ENCODE measurements around the gene SHC2.
"Not testable (repeated sequence)": the region's sequence is repeated elsewhere in the genome, so short reads cannot be mapped to it uniquely, and the experiment has no call there.

SHC2 gene

DNA sequence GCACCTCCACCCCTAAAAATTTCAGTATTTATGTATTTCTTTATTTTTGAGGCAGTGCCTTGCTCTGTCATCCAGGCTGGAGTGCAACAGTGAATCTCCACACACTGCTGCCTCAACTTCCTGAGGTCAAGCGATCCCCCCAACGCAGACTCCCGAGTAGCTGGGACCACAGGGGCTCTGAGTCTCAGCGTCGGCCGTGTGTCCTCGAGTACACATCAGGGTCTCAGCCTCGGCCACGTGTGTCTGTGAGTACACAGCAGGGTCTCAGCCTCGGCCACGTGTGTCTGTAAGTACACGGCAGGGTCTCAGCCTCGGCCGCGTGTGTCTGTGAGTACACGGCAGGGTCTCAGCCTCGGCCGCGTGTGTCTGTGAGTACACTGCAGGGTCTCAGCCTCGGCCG lies 73.1 kb downstream of the SHC2 start:
- DNase-seq = no peak

DNA sequence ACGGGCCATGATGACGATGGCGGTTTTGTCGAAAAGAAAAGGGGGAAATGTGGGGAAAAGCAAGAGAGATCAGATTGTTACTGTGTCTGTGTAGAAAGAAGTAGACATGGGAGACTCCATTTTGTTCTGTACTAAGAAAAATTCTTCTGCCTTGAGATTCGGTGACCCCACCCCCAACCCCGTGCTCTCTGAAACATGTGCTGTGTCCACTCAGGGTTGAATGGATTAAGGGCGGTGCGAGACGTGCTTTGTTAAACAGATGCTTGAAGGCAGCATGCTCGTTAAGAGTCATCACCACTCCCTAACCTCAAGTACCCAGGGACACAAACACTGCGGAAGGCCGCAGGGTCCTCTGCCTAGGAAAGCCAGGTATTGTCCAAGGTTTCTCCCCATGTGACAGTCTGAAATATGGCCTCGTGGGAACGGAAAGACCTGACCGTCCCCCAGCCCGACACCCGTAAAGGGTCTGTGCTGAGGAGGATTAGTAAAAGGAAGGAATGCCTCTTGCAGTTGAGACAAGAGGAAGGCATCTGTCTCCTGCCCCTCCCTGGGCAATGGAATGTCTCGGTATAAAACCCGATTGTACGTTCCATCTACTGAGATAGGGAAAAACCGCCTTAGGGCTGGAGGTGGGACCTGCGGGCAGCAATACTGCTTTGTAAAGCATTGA lies 74.1 kb downstream of the SHC2 start:
- DNase-seq = not testable (repeated sequence)

DNA sequence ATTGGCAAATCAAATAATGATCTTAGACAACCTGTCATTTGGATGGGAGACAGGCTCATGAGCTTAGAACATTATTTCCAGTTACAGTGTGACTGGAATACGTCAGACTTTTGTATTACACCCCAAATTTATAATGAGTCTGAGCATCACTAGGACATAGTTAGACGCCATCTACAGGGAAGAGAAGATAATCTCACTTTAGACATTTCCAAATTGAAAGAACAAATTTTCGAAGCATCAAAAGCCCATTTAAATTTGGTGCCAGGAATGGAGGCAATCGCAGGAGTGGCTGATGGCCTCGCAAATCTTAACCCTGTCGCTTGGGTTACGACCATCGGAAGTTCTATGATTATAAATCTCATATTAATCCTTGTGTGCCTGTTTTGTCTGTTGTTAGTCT lies 74.6 kb downstream of the SHC2 start:
- not testable (repeated sequence) for DNase-seq

DNA sequence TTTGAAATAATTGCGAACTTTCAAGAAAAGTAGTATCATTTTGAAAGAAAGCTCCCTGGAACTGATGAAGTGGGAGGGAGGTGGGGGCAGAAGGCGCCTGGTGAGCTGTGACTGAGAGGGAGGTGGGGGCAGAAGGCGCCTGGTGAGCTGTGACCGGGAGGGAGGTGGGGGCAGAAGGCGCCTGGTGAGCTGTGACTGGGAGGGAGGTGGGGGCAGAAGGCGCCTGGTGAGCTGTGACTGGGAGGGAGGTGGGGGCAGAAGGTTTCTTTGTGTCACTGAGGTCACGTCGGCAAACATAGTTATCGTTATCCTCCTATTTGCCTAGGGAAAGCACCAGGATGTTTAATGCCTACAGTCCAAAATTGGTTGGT lies 76.0 kb downstream of the SHC2 start:
- DNase-seq = no peak

DNA sequence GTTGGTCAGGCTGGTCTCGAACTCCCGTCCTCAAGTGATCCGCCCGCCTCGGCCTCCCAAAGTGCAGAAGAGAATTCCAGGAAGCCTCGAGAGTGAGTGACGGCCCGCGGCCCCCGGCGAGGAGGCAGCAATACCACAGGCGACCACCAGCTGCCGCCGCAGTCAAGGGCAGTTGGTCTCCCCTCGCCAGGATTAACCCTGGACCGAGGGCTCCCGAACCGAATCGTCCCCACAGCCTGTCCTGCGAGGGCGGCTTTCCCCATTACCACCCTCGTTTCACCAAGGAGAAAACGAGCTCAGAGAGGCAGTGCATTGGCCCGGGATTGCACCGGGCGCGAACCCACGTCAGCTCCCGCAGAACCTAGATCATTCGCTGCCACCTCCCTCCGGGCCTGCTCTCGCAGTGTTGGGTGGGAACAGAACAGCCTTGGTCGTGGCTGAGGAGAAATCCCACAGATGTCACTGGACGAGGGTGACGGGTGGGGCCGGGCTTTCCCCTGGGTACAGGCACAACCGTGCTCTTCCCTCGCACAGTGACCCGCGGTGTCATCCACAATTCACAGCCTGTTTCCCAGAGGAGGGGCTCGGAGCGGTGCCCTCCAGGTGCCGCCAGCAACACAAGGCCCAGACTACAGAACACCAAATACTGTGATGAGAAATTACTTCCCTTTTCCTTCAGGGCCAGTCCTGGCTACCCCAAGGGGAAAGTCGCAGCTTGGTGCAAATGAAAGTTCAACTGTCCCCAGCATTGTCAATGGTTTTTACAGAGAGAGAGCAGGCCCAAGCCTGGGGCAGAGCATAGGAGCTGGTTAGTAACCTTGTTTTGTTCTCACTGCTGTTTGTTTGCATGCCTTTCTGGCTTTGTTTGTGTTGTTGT lies 76.7 kb downstream of the SHC2 start:
- DNase-seq = no peak

DNA sequence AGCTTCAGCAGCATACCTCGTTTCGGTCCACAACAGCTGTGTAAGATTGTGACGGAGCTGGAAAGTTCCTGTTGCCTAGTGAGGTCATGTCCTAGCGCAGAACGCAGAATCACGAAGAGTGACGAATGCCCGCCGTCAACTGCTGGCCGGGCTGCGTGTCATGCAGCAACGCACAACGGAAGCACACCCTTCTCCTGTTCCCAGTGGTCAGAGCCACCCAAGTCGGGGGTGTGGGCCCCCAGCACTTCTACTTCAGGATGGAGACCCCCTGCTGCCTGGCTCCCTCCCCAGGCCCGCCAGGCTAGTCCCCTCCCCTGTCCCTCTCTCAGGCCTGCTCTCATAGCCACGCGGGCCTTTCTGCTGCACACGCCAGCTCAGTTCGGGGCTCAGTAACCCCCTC lies 77.8 kb downstream of the SHC2 start:
- DNase-seq = no peak

DNA sequence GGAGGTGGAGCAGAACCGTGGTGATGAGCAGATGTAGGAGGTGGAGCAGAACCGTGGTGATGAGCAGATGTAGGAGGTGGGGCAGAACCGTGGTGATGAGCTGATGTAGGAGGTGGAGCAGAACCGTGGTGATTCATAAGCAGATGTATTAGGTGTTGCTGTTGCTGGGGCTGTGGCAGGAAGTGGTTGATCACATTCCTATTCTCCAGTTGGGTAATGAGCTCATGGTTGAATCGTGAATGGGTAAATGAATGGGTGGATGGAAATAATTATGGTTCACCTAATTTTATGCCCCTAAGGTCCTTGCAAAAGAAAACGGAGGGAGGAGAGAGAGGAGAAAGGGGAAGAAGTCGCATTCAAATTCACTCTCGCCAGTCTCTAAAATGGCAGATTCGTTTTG lies 78.3 kb downstream of the SHC2 start:
- DNase-seq = not testable (repeated sequence)

DNA sequence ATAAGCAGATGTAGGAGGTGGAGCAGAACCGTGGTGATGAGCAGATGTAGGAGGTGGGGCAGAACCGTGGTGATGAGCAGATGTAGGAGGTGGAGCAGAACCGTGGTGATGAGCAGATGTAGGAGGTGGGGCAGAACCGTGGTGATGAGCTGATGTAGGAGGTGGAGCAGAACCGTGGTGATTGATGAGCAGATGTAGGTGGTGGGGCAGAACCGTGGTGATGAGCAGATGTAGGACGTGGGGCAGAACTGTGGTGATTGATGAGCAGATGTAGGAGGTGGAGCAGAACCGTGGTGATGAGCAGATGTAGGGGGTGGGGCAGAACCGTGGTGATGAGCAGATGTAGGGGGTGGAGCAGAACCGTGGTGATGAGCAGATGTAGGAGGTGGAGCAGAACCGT lies 78.9 kb downstream of the SHC2 start:
- DNase-seq = not testable (repeated sequence)

DNA sequence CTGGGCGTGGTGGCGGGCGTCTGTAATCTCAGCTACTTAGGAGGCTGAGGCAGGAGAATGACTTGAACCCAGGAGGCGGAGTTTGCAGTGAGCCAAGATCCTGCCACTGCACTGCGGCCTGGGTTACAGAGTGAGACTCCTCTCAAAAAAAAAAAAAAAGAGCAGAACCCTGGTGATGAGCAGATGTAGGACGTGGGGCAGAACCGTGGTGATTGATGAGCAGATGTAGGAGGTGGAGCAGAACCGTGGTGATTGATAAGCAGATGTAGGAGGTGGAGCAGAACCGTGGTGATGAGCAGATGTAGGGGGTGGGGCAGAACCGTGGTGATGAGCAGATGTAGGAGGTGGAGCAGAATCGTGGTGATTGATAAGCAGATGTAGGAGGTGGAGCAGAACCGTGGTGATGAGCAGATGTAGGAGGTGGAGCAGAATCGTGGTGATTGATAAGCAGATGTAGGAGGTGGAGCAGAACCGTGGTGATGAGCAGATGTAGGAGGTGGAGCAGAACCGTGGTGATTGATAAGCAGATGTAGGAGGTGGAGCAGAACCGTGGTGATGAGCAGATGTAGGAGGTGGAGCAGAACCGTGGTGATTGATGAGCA lies 80.1 kb downstream of the SHC2 start:
- not testable (repeated sequence) for DNase-seq

DNA sequence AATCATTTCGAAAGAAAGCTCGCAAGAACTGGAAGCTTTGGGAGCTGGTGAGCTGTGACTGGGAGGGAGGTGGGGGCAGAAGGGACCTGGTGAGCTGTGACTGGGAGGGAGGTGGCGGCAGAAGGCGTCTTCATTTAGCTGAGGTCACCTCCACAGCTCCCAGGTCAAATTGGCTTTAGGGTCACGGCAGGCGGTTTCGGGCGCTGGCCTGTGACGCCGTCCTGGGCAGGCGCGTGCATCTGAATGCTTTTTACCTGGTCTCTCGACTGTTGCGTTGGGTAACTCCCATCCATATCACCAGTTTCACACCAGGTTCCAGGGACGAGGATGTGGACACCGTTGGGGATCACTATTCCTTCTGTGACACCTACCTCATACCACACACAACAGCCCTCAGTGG lies 81.0 kb downstream of the SHC2 start:
- DNase-seq = no peak

DNA sequence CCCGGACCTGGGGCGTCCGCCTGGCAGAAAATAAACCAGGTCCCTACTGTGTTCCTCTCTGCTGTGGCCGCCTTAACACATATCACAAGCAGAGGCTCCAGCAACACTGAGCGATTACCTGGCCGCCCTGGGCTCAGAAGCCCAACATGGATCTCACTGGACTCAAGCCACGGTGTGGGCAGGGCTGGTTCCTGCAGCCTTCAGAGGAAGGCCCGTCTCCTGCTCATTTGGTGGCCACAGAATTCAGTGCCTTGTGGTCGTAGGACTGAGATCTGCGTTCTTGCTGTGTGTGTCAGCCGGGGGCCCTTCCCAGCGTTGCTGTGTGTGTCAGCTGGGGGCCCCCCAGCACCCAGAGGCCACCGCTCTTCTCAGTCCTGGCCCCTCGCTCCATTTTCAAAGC lies 82.1 kb downstream of the SHC2 start:
- no peak for DNase-seq

DNA sequence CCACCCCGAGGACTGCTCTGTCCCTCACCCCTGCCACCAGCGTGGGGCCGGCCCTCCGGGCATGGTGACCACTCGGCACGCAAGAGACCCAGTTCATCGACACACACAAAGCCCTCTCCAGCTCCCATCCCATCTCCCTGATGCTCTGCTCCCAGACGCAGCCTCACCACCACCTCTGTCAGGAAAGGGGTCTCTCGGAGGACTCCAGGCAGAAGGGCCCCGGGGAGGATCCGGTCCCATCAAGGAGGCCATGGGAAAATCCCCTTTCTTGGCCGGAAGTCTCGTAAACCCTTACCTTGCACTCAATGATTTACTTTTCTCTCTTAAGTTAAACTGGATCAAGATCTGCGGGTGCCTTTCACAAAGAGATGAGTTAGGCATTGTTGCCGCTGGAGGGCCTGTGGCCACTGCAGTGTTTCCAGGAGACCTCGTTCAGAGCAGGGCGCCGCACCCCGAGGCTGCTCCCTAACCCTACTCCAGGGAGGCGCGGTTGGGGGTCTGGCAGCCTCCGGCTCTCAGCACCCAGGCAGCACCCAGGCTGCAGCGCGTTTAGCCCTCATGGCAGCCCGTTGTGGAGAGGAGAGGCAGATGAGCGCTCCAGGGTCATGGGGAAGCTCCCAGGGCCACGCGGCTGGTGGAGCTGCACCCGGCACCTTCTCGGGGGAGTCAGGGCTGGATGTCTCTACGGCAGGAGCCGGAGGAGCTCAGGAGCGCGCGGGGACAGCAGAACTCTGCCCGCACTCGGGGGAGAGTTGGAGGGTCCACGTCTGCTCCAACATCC lies 82.8 kb downstream of the SHC2 start:
- no peak for DNase-seq

DNA sequence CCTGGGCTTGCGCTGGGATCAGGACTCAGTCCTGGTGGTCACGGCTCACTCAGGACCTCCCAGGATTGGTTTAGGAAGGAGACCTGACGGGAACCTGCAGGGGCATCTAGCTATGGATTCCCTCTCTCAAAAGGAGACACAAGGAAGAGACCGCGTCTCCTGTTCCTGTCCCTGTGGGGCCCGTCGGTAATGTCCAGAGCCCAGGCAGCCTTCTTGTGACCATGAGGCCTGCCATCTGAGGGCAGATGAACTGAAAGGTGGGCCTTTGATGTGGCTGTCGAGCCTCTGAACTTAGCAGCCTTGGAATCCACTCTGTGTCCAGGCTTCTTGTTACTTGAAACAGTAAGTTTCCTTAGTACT lies 84.7 kb downstream of the SHC2 start:
- no peak for DNase-seq

DNA sequence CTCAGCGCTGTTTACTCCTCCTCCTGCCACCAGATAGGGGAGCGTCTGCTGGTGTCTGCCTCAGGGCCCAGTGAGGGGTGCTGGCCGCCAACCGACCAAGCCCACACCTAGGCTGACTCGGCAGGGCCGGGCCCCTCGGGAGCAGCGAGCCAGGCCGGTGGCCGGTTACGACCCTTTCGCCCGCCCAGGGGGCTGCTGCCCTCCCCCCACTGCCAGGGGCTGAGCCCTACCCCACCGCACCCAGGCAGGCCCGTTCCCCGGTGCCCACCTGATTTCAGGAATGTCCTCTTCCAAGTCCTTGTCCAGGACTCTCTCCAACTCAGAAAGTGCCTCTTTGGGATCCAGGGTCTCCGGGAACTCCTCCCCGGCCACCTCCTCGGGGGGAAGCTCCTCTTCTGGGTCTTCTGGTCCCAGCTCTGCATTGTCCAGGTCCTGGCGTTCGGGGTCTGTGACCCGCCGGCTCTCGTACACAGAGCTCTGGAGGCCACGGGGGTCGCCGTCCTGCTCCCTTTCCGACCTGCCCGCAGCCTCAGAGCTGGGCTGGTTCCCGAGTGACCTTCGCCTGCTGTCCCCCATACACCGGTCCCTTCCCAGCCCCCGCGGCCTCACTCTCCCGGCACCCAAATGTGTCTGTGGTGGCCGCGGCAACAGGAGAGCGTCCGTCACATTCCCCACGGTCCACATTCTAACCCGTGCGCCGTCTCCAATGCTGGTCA lies 85.3 kb downstream of the SHC2 start:
- no peak for DNase-seq

DNA sequence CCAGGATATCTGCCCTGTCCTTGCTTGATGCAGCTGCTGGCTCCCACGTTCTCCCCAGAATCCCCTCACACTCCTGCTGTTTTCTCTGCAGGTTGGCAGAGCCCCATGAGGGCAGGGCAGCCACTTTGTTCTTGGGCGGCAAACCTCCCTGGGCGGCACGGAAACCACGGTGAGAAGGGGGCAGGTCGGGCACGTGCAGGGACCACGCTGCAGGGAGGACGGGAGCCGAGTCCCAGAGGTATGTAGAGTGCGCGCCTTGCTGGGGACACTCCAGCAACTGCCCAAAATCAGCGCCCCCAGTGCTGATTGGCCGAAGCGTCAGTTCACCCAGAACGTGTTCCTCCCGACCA lies 86.0 kb downstream of the SHC2 start:
- DNase-seq = no peak

DNA sequence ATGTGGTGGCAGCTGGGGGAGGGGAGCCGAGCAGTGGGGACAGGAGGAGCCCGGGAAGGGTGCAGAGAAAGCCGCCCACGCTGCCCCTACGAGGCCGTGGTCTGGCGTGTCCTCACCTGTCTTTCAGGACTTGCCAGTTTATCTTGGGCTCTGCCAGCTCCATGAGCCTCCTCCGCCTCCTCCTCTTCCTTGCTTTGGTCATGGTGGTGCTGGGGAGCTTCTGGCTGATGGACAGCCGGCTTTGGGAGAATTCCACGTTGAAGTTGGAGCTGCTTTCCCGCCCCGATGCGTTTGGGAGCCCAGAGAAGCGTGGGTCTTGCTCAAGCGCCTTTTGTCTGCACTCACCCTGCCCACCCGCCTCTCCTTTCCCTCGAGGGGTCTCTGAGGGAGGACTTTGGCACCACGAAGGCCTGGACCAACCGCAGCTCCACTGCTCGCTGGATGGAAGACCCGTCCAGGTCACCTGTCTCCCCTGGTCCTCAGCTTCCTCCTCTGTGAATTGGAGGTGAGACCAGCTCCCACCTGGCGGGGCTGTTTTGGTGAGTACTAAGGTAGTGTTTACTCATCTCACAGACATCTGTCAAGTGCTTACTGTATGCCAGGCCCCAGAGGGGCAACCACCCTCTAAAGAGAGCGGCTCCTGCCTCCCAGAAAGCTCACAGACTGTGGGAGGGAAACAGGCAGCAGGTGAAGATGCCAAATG lies 86.5 kb downstream of the SHC2 start:
- no peak for DNase-seq

DNA sequence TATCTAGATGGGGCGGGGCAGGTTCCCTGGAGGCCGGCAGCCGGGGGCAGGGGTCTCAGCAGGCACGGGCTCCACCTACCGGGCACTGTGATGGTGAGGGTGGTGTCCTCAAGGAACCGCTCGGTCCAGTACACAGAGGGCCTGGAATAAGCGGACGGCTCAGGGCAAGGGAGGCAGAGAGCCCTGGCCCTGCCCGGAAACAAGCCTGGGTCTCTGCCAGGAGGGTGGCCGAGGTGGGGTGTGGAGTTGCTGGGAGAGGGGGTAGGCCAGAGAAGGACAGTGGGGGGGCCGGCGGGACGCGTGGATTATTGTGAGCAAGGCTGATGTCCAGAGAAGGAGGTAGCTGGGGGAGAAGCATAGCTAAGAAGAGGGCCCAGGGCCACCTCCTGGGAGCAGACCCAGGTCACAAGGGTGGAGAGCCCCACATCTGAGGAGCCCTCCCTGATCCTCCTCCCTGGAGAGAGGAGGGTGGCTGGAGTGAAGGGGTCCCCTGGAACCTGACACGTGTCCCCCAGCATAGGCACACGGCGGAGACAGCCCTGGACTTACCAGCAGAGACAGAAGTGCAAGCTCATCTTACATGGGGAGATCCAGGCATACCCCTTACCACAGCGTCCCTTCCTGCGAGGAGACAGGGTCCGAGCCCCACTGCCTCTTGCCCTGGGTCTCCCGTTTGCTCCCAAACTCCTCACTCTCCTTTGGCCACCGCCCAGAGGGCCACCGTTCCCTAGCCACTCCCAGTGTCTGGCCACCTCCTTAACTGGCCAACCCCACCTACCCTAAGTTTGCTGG lies 87.2 kb downstream of the SHC2 start:
- no peak for DNase-seq

DNA sequence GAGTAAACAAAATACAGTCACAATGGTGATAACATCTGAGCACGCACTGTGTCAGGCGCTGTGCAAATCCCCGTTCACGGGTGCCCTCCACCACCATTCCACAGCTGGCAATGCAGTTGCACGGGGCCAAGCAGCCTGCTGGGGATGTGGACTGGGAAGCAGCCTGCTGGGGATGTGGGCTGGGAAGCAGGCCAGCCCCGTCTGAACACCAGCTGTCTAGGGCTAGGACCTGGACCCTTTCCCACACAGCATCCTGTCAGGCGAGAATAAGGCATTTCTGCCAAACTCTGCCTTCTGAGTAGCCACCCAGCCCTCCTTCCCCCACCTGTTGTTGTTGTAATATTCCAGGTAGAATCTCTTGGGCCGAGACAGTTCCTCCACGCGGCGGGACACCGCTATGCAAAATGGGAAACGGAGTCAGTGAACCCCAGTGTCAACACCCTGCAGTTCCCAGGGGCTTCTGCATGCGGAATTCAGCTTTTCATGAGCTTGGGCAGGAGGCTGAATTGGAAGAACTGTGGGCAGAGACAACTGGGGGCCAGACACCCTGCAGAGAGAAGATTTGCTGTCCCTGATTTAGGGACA lies 88.4 kb downstream of the SHC2 start:
- DNase-seq = no peak

DNA sequence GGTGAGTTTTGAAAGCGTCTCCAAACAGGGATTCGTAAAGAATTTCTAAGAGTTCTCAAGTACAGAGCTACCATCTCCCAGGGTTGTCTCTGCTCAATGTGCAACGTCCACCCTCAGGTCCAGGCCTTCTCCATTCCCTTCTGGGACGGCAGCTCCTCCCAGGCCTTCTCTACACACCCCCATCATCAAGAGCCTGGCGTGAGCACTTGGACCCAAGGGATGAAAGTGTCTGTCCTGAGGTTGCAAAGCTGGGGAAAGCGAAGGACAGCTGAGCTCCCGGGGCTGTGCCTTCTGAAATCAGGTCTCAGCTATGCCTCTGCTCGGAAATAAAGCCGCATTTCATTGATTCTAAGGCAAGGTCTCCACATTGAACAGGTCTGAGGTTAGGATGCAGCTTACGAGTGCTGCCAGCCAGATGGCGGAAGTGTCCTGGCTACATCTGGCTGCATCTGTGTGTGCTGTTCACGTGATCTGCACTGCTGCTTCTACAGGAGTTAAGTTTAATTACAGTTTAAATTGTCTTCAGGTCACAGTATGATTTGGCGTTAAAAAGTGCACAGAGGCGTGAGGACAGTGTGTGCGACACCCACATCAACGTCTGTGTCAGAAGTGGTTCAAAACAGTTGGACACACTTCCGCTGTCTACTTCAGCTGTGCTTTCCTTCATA lies 89.2 kb downstream of the SHC2 start:
- no peak for DNase-seq

DNA sequence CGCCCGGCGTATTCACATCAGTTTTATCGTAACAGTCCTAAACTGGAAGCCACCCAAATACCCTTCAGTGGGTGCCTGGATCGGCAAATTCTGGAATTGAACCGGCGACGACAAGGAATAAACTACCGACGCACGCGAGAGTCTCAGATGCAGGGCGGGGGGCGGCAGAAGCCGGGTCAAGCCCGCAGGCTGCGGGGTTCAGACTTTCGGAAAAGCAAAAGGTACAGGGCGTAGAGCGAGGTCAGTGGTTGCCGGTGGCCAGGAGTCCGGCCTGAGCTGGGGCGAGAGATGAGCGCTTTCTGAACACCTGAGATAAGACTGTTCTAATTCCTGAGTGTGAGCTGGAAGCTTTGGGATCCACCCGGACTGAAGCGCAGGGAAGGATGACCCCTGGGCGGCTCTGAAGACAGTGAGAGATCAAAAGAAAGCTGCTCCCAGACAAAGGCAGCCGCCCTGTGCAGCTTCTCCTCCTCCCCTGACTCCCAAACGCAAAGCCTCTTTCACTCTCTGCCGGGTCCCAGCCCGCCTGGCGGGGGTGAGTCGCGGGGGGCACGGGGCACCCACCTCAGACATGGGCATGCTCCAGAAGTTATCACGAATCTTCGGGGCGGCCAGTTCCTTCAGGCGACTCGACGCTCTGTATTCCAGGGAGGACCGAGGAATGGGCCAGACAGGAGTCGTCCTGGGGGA lies 90.0 kb downstream of the SHC2 start:
- no peak for DNase-seq
